ENCODE measurements around the gene PPP6R3.

The PPP6R3 gene

GRCh38 chr11:68657021-68657780 is 196.6 kb downstream of the PPP6R3 start:
- DNase-seq: no peak

GRCh38 chr11:68658097-68658496 is 197.5 kb downstream of the PPP6R3 start:
- no peak for DNase-seq

- no peak for DNase-seq
Observed at GRCh38 chr11:68658661-68659060, 198.1 kb downstream of the PPP6R3 start.

- DNase-seq: peak; percentile 87
Observed at GRCh38 chr11:68659158-68659921, 198.8 kb downstream of the PPP6R3 start.

- DNase-seq: no peak
Observed at GRCh38 chr11:68660066-68660810, 199.7 kb downstream of the PPP6R3 start.

GRCh38 chr11:68661014-68661413 is 200.5 kb downstream of the PPP6R3 start:
- no peak for DNase-seq

GRCh38 chr11:68661697-68662603 is 201.4 kb downstream of the PPP6R3 start:
- DNase-seq: no peak

- DNase-seq: no peak
Observed at GRCh38 chr11:68663482-68664010, 203.0 kb downstream of the PPP6R3 start.

GRCh38 chr11:68664141-68664540 is 203.6 kb downstream of the PPP6R3 start:
- DNase-seq: no peak

GRCh38 chr11:68664906-68665305 is 204.4 kb downstream of the PPP6R3 start:
- no peak for DNase-seq

Data from left hindlimb (tissue), 1 donor.